Thyroid gland (tissue), 4 donors: Measurements from ENCODE around the gene CYB5R4. TPM values are rescaled to one million over a fixed set of nuclear protein-coding genes. Genes with fewer than 3 reads are reported as not detected.

Experiments used
- DNase-seq, 2 donors: peaks; one replicate each; pipeline ENCODE4 v3.0.0-alpha.2; 2019
- H3K27ac ChIP-seq, 3 donors: fragments of 200-600 bp; sonication (generic); 1 replicate in 2 of 3; 2 replicates in 1 of 3; pipeline ENCODE4 v1.5.1; 2016 to 2019; ENCODE audit warnings: mild to moderate bottlenecking in 1 of 3, moderate library complexity in 1 of 3
- H3K27me3 ChIP-seq: fragments of 200-600 bp; sonication (generic); one replicate; pipeline ENCODE4 v1.5.1; 2019
- H3K36me3 ChIP-seq, 2 donors: fragments of 200-600 bp; sonication (generic); one replicate each; pipeline ENCODE4 v1.5.1; 2016 to 2019
- H3K4me1 ChIP-seq, 2 donors: fragments of 200-600 bp; sonication (generic); one replicate each; pipeline ENCODE4 v1.5.1; 2017 to 2019
- H3K4me3 ChIP-seq, 3 donors: fragments of 200-600 bp; sonication (generic); replicated peaks in 1 of 3; 1 replicate in 2 of 3; 2 replicates in 1 of 3; pipeline ENCODE4 v1.5.1; 2016; ENCODE audit warnings: mild to moderate bottlenecking in 1 of 3
- H3K9me3 ChIP-seq: fragments of 200-600 bp; sonication (generic); one replicate; pipeline ENCODE4 v1.5.1; 2017
- POLR2A ChIP-seq, 2 donors: fragments of 450-650 bp; IDR thresholded peaks; one replicate each; pipeline ENCODE4 v1.6.1; 2017; ENCODE audit warnings: antibody characterized with exemption in 2 of 2, mild to moderate bottlenecking in 2 of 2, moderate library complexity in 1 of 2
- WGBS, 2 donors: methylation state at CpG; one replicate each; pipeline ENCODE4 v1.1.5; 2017; 5-methylcytosine and 5-hydroxymethylcytosine counted together
- intact Hi-C: fragments of 100-400 bp; cut with DNase I; formaldehyde crosslinking; loops from one replicate; pipeline ENCODE4 v1.15.1; 2023
- total RNA-seq, 4 donors: library from RNA; depleted of rRNA; stranded (reverse); fragments of >200 nt; gene quantifications; one replicate each; pipeline ENCODE4 v1.2.3, GENCODE V29; 2016
- TF ChIP-seq, protein P1 (sequence below), 6 experiments: fragments of 200-600 bp in 3 of 6; fragments of 450-650 bp in 3 of 6; sonication (generic) in 3 of 6; IDR thresholded peaks; one replicate each; pipeline ENCODE4 v1.5.1; 2016 to 2019; ENCODE audit warnings: antibody characterized with exemption in 6 of 6, mild to moderate bottlenecking in 2 of 6, inconsistent platforms in 1 of 6, moderate library complexity in 1 of 6

Gene CYB5R4
- total RNA-seq, 4 donors from 2014 or later, result 6.4 to 12.5 (median 9.0) TPM

DNA sequence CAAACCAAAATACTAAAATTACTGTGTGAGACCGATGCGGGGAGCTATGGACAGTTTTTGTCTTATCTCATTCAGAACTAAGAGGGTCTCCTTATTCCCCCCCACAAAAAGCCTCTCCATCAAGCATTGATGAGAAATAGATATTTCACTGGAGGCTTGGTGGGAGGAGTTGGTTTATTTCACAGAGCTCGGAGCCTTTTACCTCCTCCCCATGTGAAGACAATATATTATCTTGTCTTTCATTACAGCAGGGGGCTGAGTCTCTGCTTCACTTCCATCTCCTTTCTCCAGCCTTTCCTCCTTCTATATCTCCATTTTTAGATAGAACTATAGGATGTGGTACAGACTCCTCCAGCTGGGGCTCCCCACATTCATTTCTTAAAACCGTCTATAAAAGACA is 144.2 kb downstream of the CYB5R4 start:
- no peaks in the 10 kb centered on the region for H3K4me1 ChIP-seq
- H3K27ac ChIP-seq, result no peak overlapping the region
- H3K4me3 ChIP-seq, result no peak overlapping the region
- intact Hi-C loops, result no loop called here
- H3K27me3 ChIP-seq, result no peaks in the 10 kb centered on the region
- H3K9me3 ChIP-seq, result no peaks in the 10 kb centered on the region
- WGBS, 2 donors, result 86% methylated on average over 4 of the region's 4 CpGs
- no peak for DNase-seq
- no peaks in the 10 kb centered on the region for H3K36me3 ChIP-seq
- no peak for TF ChIP-seq POLR2A (IDR thresholded peaks at IDR 0.05)

GRCh38 chr6:84007871-84008270 is 148.4 kb downstream of the CYB5R4 start:
- no peak for TF ChIP-seq POLR2A (IDR thresholded peaks at IDR 0.05)
- TF ChIP-seq, protein P1, sequence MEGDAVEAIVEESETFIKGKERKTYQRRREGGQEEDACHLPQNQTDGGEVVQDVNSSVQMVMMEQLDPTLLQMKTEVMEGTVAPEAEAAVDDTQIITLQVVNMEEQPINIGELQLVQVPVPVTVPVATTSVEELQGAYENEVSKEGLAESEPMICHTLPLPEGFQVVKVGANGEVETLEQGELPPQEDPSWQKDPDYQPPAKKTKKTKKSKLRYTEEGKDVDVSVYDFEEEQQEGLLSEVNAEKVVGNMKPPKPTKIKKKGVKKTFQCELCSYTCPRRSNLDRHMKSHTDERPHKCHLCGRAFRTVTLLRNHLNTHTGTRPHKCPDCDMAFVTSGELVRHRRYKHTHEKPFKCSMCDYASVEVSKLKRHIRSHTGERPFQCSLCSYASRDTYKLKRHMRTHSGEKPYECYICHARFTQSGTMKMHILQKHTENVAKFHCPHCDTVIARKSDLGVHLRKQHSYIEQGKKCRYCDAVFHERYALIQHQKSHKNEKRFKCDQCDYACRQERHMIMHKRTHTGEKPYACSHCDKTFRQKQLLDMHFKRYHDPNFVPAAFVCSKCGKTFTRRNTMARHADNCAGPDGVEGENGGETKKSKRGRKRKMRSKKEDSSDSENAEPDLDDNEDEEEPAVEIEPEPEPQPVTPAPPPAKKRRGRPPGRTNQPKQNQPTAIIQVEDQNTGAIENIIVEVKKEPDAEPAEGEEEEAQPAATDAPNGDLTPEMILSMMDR (IDR thresholded peaks at IDR 0.05), result no peak
- WGBS, 2 donors, result 69 to 77% methylated on average over 5 of the region's 5 CpGs
- no peak overlapping the region for H3K4me3 ChIP-seq
- no peaks in the 10 kb centered on the region for H3K9me3 ChIP-seq
- intact Hi-C loops, result no loop called here
- DNase-seq, result no peak
- no peaks in the 10 kb centered on the region for H3K27me3 ChIP-seq
- H3K27ac ChIP-seq, result no peak overlapping the region
- H3K4me1 ChIP-seq, result no peaks in the 10 kb centered on the region
- H3K36me3 ChIP-seq, result no peaks in the 10 kb centered on the region

DNA sequence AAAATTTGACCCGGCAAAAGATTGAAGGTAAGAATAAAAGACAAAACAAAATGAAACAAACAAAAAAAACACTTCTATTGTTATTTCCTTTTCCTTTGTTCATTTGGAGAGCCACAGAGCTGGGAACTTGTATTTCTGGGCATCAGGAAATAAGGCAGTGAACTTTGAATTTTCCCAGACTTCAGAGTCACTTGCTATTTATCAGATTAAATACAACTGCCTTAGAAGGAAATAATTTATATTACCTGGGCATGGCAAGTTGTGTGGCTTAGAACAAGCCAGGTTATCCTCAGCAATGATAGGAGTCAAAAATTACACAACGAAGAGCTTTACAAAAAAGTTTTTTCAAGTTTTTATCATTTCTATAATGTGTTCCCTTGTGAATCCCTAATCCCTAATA is 153.9 kb downstream of the CYB5R4 start:
- Histone ChIP-seq H3K9me3 (no peaks in the 10 kb centered on the region), H3K4me3 (no peak overlapping the region), H3K36me3 (no peaks in the 10 kb centered on the region), H3K4me1 (no peaks in the 10 kb centered on the region), H3K27ac (no peak overlapping the region), H3K27me3 (no peaks in the 10 kb centered on the region)
- no peak for TF ChIP-seq POLR2A (IDR thresholded peaks at IDR 0.05)
- TF ChIP-seq, protein P1 (IDR thresholded peaks at IDR 0.05), result no peak
- 79 to 82% methylated on average over 2 of the region's 2 CpGs for WGBS, 2 donors
- intact Hi-C loops, result no loop called here
- no peak for DNase-seq

DNA sequence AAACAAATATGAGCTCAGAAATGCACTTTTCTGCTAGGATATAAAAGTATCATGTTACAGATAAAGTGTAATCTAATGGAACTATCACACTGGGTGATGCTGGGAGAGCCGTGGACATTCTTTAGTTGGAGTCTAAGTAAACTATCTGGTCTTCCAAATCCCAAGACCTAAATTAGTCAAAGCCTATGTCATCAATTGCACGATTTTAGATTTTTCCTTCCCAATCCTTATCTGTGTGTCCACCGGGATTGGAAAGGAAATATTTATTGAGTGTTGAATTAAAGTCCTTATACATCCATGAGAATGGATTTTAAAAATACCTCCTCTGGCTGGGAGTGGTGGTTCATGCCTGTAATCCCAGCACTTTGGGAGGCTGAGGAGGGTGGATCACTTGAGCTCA is 154.4 kb downstream of the CYB5R4 start:
- intact Hi-C loops, result no loop called here
- Histone ChIP-seq H3K27ac (no peak overlapping the region), H3K36me3 (no peaks in the 10 kb centered on the region), H3K27me3 (no peaks in the 10 kb centered on the region), H3K4me1 (no peaks in the 10 kb centered on the region), H3K4me3 (no peak overlapping the region), H3K9me3 (no peaks in the 10 kb centered on the region)
- 60 to 67% methylated on average over 3 of the region's 3 CpGs for WGBS, 2 donors
- DNase-seq, result no peak
- TF ChIP-seq, protein P1 (IDR thresholded peaks at IDR 0.05), result no peak
- no peak for TF ChIP-seq POLR2A (IDR thresholded peaks at IDR 0.05)

DNA sequence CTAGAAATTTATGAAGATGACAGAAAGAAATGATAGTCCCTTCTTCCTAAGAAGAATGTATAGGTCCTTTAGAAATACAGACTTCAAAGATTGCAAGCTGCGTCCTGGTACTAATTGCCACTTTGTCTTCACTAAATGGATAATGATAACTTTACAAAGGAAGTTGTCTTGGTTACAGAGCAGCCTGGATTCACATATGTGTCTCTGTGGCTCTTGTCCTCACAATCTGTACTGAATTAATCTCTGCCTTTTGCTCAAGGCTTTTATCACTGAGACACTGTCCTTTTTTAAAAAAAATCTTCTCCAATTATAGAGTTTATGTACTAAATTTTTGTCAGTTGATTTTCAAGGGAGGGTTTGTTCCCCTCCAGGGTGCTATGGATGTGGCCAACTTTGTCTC is 156.5 kb downstream of the CYB5R4 start:
- no peak for TF ChIP-seq POLR2A (IDR thresholded peaks at IDR 0.05)
- TF ChIP-seq, protein P1 (IDR thresholded peaks at IDR 0.05), result no peak
- Histone ChIP-seq H3K4me3 (no peak overlapping the region), H3K9me3 (no peaks in the 10 kb centered on the region), H3K4me1 (no peaks in the 10 kb centered on the region), H3K27me3 (no peaks in the 10 kb centered on the region), H3K27ac (no peak overlapping the region), H3K36me3 (no peaks in the 10 kb centered on the region)
- intact Hi-C loops, result no loop called here
- 84 to 85% methylated on average over 1 of the region's 1 CpG for WGBS, 2 donors
- no peak for DNase-seq

Other genes starting within 250 kb of the CYB5R4 start
- gene SNAP91, start 150.6 kb upstream of the CYB5R4 start, total RNA-seq, result 1 to 10 TPM in 3 of 4 donors, under 1 TPM in 1; 0.50 to 3.4 (median 1.8) TPM
- not detected for gene RIPPLY2, start 6.3 kb upstream of the CYB5R4 start, total RNA-seq
- gene MRAP2, start 174.1 kb downstream of the CYB5R4 start, total RNA-seq, result 1 to 10 TPM in 1 of 4 donors, under 1 TPM in 2, not detected in 1; 0.33 to 1.5 (median 0.50) TPM